ENCODE results near the gene ADAMTS12.

ADAMTS12 gene

GRCh38 chr5:33688066-33688465, 203.7 kb downstream of the ADAMTS12 start (continued):
- TF ChIP-seq TSHZ2 (CRISPR knock-in tag; IDR thresholded peaks at IDR 0.05), result no peak
- TF ChIP-seq ZFP3 (CRISPR knock-in tag; IDR thresholded peaks at IDR 0.05), result no peak
- TF ChIP-seq PPARA (CRISPR knock-in tag; IDR thresholded peaks at IDR 0.05; ENCODE audit: borderline replicate concordance), result no peak
- no peak for TF ChIP-seq ZNF565 (CRISPR knock-in tag; conservative IDR thresholded peaks at IDR 0.05; ENCODE audit: low read depth)

GRCh38 chr5:33685873-33686755, 205.7 kb downstream of the ADAMTS12 start:
- no peak for ATAC-seq
- TF ChIP-seq TOX (CRISPR knock-in tag; IDR thresholded peaks at IDR 0.05; ENCODE audit: borderline replicate concordance) (no peak), TCF4 (CRISPR knock-in tag; IDR thresholded peaks at IDR 0.05; ENCODE audit: borderline replicate concordance) (no peak), GLIS3 (CRISPR knock-in tag; IDR thresholded peaks at IDR 0.05) (no peak), CSRNP3 (CRISPR knock-in tag; IDR thresholded peaks at IDR 0.05) (no peak), CREB5 (CRISPR knock-in tag; IDR thresholded peaks at IDR 0.05; ENCODE audit: low read depth) (no peak), PPARA (CRISPR knock-in tag; IDR thresholded peaks at IDR 0.05; ENCODE audit: borderline replicate concordance) (no peak), ZFP3 (CRISPR knock-in tag; IDR thresholded peaks at IDR 0.05) (no peak), RARB (CRISPR knock-in tag; IDR thresholded peaks at IDR 0.05) (no peak), CSDC2 (CRISPR knock-in tag; IDR thresholded peaks at IDR 0.05) (no peak), ZFP30 (CRISPR knock-in tag; IDR thresholded peaks at IDR 0.05) (no peak), BACH2 (CRISPR knock-in tag; IDR thresholded peaks at IDR 0.05; ENCODE audit: borderline replicate concordance) (no peak), TSHZ2 (CRISPR knock-in tag; IDR thresholded peaks at IDR 0.05) (no peak), ZNF70 (CRISPR knock-in tag; IDR thresholded peaks at IDR 0.05) (no peak), OSR1 (CRISPR knock-in tag; IDR thresholded peaks at IDR 0.05) (no peak), ZC3H10 (CRISPR knock-in tag; IDR thresholded peaks at IDR 0.05) (no peak), ZNF8 (CRISPR knock-in tag; IDR thresholded peaks at IDR 0.05) (no peak), POU6F1 (CRISPR knock-in tag; IDR thresholded peaks at IDR 0.05; ENCODE audit: borderline replicate concordance, low read depth) (no peak), SNAI2 (CRISPR knock-in tag; IDR thresholded peaks at IDR 0.05) (no peak), ZNF565 (CRISPR knock-in tag; conservative IDR thresholded peaks at IDR 0.05; ENCODE audit: low read depth) (no peak), ARNTL (CRISPR knock-in tag; IDR thresholded peaks at IDR 0.05; ENCODE audit: borderline replicate concordance, low read depth) (no peak)

All from SK-N-SH treated with all-trans-retinoic acid at 6 μM for 48 hours (cell line).